HG03045 (cell line): ENCODE results near the gene GRAPL.
"Not testable (repeated sequence)": the region's sequence is repeated elsewhere in the genome, so short reads cannot be mapped to it uniquely, and the experiment has no call there.

Experiments
- ATAC-seq: cut with Tn5 transposase; IDR thresholded peaks from one replicate; pipeline ENCODE4 v1.9.1; 2021; ENCODE audit warnings: mild to moderate bottlenecking, moderate library complexity; ENCODE audit not compliant: unreplicated experiment

Gene GRAPL

GRCh38 chr17:19187883-19188869 is 60.8 kb downstream of the GRAPL start:
- ATAC-seq: peak; percentile 43

- ATAC-seq: peak; percentile 66
Observed at GRCh38 chr17:19188870-19189708, 61.7 kb downstream of the GRAPL start.

- not testable (repeated sequence) for ATAC-seq
Observed at GRCh38 chr17:19189781-19190405, 62.5 kb downstream of the GRAPL start.

GRCh38 chr17:19196382-19197204 is 69.2 kb downstream of the GRAPL start:
- ATAC-seq: not testable (repeated sequence)

GRCh38 chr17:19202448-19202847 is 75.1 kb downstream of the GRAPL start:
- ATAC-seq: not testable (repeated sequence)

- ATAC-seq: not testable (repeated sequence)
Observed at GRCh38 chr17:19203429-19203828, 76.0 kb downstream of the GRAPL start.
